Muscle layer of duodenum (tissue), 2 donors: ENCODE measurements around the gene KCNQ5.

Source experiments
- H3K27ac ChIP-seq: one replicate; pipeline ENCODE4 v1.7.0; 2013; ENCODE audit warnings: mild to moderate bottlenecking, low read length
- H3K27me3 ChIP-seq: one replicate; pipeline ENCODE4 v1.7.0; 2013; ENCODE audit warnings: low read depth, mild to moderate bottlenecking, control low read depth, low read length
- H3K36me3 ChIP-seq, 2 donors: one replicate each; pipeline ENCODE4 v1.7.0; 2013; ENCODE audit warnings: low read length in 2 of 2, control low read depth in 1 of 2, mild to moderate bottlenecking in 1 of 2; ENCODE audit not compliant: insufficient read depth in 2 of 2, control insufficient read depth in 1 of 2
- H3K4me1 ChIP-seq, 2 donors: one replicate each; pipeline ENCODE4 v1.7.0; 2013; ENCODE audit warnings: low read length in 2 of 2, mild to moderate bottlenecking in 2 of 2, control low read depth in 1 of 2, moderate library complexity in 1 of 2; ENCODE audit not compliant: insufficient read depth in 2 of 2, control insufficient read depth in 1 of 2
- H3K4me3 ChIP-seq, 2 donors: one replicate each; pipeline ENCODE4 v1.7.0; 2013; ENCODE audit warnings: low read length in 2 of 2, low read depth in 1 of 2, mild to moderate bottlenecking in 1 of 2
- H3K9me3 ChIP-seq, 2 donors: one replicate each; pipeline ENCODE4 v1.7.0; 2013; ENCODE audit warnings: low read length in 2 of 2, control low read depth in 1 of 2, mild to moderate bottlenecking in 1 of 2; ENCODE audit not compliant: control insufficient read depth in 1 of 2
- donor health status: healthy.

Gene KCNQ5

DNA sequence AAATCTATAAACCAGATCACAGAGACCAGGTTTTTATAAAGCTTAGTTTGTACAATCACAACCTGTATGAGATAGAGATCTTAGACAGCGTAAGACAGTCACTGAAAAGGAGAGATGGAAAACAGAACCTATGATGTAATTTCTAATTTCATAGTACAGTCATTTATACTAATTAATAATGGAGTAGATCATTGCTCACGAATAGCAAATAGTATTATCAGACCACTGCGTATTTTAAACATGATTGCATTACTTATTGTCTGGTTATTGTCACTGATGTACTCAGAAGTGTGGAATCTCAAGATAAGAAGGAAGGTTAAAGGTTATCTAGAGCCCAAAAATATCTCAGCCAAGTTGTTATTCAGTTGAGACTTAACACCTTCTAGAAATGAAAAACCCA is 487.8 kb downstream of the KCNQ5 start:
- H3K36me3 ChIP-seq, result no peaks in the 10 kb centered on the region

DNA sequence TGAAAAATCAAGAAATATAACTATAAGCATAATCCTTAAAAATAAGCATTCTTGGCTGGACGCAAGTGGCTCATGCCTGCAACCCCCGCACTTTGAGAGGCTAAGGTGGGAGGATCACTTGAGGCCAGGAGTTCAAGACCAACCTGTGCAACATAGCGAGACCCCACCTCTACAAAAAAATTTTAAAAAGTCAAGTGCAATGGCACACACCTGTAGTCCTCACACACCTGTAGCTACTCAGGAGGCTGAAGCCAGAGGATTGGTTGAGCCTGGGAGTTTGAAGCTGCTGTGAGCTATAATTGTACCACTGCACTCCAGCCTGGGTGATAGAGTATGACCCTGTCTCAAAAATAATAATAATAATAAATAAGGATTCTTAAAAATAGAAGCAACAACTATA is 494.5 kb downstream of the KCNQ5 start:
- Histone ChIP-seq H3K4me1 (no peaks in the 10 kb centered on the region), H3K4me3 (no peak overlapping the region)

More for the DNA sequence above, 487.8 kb downstream of the KCNQ5 start:
- no peaks in the 10 kb centered on the region for H3K9me3 ChIP-seq
- no peaks in the 10 kb centered on the region for H3K27me3 ChIP-seq
- H3K4me3 ChIP-seq, result no peak overlapping the region
- H3K4me1 ChIP-seq, result no peaks in the 10 kb centered on the region
- H3K27ac ChIP-seq, result no peak overlapping the region

DNA sequence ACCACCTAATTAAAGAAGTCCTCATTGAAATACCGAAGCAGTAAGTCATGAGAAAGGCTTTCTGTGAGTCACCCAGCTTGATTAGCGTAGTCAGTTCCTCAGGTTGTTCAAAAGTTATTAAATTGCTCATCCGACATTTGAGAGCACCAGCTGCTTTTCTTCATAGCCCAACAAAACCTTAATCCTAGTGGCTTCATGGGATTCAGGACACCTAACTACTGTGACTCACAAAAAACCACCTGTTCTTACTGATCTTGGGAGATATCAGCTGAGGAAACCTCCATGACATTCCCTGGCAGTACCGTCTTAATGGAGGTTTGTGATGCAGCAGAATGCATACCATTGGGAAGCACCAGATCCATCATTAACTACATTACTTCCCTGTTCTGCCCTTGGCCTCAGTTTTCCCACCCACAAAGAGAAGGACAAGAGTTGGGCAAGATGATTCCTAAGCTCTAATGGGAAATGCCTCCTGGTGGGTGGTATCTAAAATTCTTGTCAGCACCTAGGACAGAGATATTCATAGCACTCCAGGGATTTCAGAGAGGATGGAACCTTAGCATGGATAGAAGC is 499.6 kb downstream of the KCNQ5 start:
- H3K4me3 ChIP-seq, result no peak overlapping the region
- no peaks in the 10 kb centered on the region for H3K27me3 ChIP-seq
- H3K27ac ChIP-seq, result no peak overlapping the region
- H3K9me3 ChIP-seq, result no peaks in the 10 kb centered on the region
- H3K36me3 ChIP-seq, result no peaks in the 10 kb centered on the region
- no peaks in the 10 kb centered on the region for H3K4me1 ChIP-seq

More for the DNA sequence above, 494.5 kb downstream of the KCNQ5 start:
- Histone ChIP-seq H3K9me3 (no peaks in the 10 kb centered on the region), H3K27ac (no peak overlapping the region), H3K36me3 (no peaks in the 10 kb centered on the region), H3K27me3 (no peaks in the 10 kb centered on the region)

DNA sequence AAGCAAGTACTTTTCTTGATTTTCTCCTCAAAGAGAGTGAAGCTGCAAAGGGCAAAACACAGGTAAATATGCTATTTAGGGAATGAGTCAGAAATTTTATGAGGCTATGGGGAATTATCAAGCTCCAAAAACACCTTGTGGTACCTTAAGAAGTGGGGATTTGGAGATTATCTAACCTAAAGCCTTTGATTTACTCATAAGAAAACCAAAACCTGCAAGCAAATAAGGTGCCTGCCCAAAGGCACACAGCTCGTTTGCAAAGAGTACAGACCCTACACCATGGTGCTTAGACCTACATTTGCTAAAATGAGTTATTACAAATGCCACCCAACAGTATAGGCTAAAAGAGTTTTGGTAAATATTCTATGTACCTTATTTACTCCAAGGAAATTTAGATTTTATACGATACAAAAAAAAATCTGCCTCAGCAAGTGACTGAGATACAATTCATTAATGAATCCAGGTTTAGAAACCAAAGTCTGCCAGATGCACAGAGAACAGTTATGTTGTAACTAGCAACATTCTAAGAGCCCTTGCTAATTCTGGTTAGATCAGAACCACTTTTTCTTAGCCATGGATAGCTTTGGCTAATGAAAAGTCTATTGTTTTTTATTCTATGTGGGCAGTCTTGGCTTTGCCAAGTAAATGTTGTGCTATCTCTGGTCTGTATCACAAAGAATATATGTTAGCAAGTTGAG is 501.9 kb downstream of the KCNQ5 start:
- Histone ChIP-seq H3K27me3 (no peaks in the 10 kb centered on the region), H3K27ac (no peak overlapping the region), H3K36me3 (no peaks in the 10 kb centered on the region), H3K9me3 (no peaks in the 10 kb centered on the region), H3K4me1 (no peaks in the 10 kb centered on the region), H3K4me3 (no peak overlapping the region)

DNA sequence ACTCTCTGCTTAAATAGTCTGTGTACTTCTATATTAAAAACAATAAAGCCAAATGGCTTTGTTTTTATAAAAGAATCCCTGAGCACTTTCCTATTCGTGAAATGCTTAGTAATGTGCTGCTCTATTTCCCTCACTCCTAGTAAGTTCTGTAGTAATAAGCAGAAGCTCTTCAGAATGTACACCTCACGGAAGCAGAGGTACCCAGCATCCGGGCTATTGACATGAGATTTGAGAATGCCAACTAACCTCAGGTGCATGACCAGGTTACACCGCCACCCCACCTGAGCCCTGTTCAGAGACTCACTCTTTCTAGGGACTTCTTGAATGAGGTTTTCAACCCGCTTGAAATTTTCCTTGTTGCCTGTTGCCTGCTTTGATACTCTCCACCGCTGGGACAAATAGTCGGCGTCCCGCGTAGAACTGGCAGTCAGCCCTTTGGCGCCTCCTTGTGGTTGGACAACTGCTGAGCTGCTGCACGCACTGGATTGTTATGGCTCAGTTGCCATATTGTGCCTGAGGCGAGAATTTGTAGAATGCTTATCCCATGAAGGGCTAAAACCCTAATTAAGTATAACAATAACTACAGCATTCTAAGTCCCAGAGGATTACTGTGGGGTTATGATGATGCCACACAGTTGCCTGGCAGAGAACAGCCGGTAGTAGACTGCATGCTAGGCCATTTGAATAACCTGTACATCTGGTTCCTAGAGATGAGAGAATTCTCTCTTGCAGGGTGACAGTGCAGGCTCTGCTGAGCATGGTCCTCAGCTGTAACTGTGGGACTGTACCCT is 508.0 kb downstream of the KCNQ5 start:
- Histone ChIP-seq H3K4me3 (no peak overlapping the region), H3K27ac (no peak overlapping the region), H3K27me3 (no peaks in the 10 kb centered on the region), H3K9me3 (no peaks in the 10 kb centered on the region), H3K36me3 (no peaks in the 10 kb centered on the region), H3K4me1 (no peaks in the 10 kb centered on the region)

DNA sequence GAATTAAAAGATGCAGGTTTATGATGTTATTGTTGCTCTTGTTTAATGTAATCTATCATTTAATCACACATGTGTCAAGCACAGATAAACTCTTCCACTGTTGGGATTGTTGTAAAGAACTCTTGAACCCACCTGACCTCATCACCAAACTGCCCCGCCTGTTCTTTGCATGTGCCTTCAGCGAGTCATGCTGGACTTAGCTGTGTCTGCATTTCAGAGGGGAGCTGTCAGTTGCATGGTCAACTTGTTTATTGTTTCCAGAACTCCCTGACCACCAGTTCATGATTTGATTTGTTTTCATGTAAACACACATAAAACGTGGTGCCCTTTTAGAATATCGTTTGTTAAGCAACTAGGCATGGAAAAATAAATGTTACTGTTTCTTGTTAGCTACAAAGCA is 509.8 kb downstream of the KCNQ5 start:
- Histone ChIP-seq H3K36me3 (no peaks in the 10 kb centered on the region), H3K27ac (no peak overlapping the region), H3K4me1 (no peaks in the 10 kb centered on the region), H3K4me3 (no peak overlapping the region), H3K9me3 (no peaks in the 10 kb centered on the region), H3K27me3 (no peaks in the 10 kb centered on the region)

DNA sequence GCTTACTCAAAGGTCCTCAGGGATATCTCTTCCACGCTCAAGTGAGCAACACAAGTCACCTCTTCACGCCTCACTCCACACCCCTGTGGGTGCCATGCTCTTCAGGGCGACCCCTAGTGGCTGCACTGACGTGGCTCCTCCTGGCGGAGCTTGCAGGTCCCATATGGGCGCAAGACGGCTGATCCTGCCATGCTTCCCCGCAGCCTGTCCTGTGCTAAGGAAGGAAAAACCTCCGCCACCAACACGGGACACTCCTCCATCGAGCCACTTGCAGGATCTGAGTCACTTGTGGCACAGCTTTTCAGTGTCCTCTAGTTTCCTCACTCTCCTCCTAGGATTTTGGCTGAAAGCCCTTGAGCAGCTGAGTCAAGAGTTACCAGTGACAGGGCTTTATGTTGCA is 512.7 kb downstream of the KCNQ5 start:
- Histone ChIP-seq H3K4me1 (no peaks in the 10 kb centered on the region), H3K27ac (no peak overlapping the region), H3K4me3 (no peak overlapping the region), H3K9me3 (no peaks in the 10 kb centered on the region), H3K36me3 (no peaks in the 10 kb centered on the region), H3K27me3 (no peaks in the 10 kb centered on the region)

DNA sequence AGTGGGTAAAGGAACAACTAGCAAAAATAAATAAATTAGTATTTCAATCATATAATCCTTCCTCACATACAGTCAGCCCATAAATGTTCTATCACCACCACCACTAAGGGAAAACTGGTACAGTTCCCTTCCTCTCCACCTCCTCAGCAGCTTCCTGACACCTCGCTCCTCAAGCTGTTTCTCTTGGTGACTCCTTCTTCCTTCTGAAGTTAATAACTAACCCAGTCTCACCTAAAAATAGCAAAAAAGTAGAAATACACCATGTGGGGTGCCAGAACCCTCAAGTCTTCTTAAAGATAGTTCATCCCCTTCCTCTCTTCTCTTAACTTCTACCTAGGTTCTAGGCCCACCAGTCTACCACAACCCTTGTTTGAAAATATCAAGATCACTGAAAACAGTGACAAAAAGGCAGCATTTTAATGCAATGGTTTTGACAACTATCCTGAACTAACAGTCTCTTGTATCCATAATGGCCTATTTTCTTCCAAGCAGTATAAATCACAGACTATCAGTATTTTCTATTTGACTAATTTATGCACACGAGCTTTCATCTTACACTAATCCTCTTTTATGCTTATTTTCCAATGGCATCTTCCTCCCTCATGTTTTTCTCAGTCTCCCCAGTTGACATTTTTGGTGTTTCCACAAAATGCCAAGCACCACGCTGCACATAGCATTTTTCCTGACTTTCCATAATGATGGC is 518.0 kb downstream of the KCNQ5 start:
- Histone ChIP-seq H3K9me3 (no peaks in the 10 kb centered on the region), H3K36me3 (no peaks in the 10 kb centered on the region), H3K4me3 (no peak overlapping the region), H3K27me3 (no peaks in the 10 kb centered on the region), H3K27ac (no peak overlapping the region), H3K4me1 (no peaks in the 10 kb centered on the region)

DNA sequence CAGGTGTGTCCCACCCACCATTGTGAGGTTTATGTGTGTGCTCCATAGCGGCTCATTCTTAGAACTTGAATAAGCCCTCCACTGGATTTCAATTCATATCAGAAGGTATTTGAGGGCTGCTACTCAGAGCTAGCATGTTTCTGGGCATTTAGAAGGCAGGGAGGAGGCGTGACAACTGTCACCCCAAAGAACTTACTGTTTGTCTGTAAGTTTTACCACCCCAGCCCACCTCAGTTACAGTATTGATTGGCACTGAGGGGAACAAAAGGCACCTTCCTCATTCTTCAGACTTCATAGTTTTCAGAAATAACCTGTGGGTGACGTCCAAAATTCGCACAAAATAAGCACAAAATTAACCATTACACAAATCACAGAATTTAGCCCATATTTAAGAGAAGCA is 521.7 kb downstream of the KCNQ5 start:
- Histone ChIP-seq H3K4me1 (no peaks in the 10 kb centered on the region), H3K9me3 (no peaks in the 10 kb centered on the region), H3K27ac (no peak overlapping the region), H3K27me3 (no peaks in the 10 kb centered on the region), H3K36me3 (no peaks in the 10 kb centered on the region), H3K4me3 (no peak overlapping the region)

DNA sequence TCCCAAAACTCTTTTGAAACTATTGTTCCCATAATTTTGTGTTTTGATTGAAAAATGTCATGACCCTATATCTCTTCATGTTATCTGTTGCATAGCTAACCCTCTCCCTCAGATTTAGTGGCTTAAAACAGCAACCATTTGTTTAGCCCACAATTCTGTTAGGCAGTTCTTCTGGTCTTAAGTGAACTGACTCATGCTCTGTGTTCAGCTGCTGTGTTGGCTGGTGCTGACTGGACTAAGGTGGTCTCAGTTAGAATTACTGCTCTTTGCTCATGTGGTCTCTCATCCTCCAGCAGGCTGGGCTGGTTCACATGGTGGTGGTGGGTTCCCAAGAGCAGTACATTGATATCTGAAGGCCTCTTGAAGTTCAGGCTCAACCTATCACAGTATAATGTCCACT is 522.7 kb downstream of the KCNQ5 start:
- no peaks in the 10 kb centered on the region for H3K36me3 ChIP-seq
- no peaks in the 10 kb centered on the region for H3K9me3 ChIP-seq
- no peaks in the 10 kb centered on the region for H3K27me3 ChIP-seq
- H3K4me3 ChIP-seq, result no peak overlapping the region
- no peaks in the 10 kb centered on the region for H3K4me1 ChIP-seq
- H3K27ac ChIP-seq, result no peak overlapping the region

DNA sequence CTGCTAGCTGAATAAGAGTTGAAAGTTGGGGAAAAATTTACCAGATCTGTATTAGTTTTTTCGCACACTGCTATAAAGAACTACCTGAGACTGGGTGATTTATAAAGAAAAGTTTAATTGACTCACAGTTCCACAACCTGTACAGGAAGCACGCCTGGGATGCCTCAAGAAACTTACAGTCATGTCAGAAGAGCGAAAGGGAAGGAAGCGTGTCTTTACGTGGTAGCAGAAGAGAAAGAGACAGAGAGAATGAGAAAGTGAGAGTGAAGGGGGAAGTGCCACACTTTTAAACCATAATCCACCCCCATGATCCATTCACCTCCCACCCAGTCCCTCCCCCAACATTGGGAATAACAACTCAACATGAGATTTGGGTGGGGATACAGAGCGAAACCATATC is 523.8 kb downstream of the KCNQ5 start:
- no peaks in the 10 kb centered on the region for H3K4me1 ChIP-seq
- no peaks in the 10 kb centered on the region for H3K9me3 ChIP-seq
- no peak overlapping the region for H3K27ac ChIP-seq
- H3K27me3 ChIP-seq, result no peaks in the 10 kb centered on the region
- H3K36me3 ChIP-seq, result no peaks in the 10 kb centered on the region
- no peak overlapping the region for H3K4me3 ChIP-seq
